K562 (cell line): ENCODE results near the gene PHKB. TPM values are rescaled to one million over a fixed set of nuclear protein-coding genes. Genes with fewer than 3 reads are reported as not detected.

Experiments
- CC2D1A ChIP-seq: fragments of 450-650 bp; IDR thresholded peaks from 2 replicates; pipeline ENCODE4 v1.6.1; 2017; ENCODE audit warnings: mild to moderate bottlenecking
- ELF2 ChIP-seq: fragments of 250-450 bp; sonication (Bioruptor Pico); IDR thresholded peaks from 2 replicates; pipeline ENCODE4 v1.5.0; 2021; ENCODE audit warnings: mild to moderate bottlenecking
- IRF2 ChIP-seq: sonication (generic); formaldehyde crosslinking; IDR thresholded peaks from 2 replicates; pipeline ENCODE4 v1.8.1; 2022; ENCODE audit warnings: mild to moderate bottlenecking, missing genetic modification reagents
- POLR2AphosphoS5 ChIP-seq: IDR thresholded peaks from 2 replicates; pipeline ENCODE4 v1.6.1; 2011; ENCODE audit warnings: mild to moderate bottlenecking, low read depth, low read length, moderate library complexity; ENCODE audit not compliant: control insufficient read depth, insufficient read depth
- PPARD ChIP-seq: fragments of 250-450 bp; sonication (Bioruptor Pico); IDR thresholded peaks from 2 replicates; pipeline ENCODE4 v1.8.0; 2022; ENCODE audit warnings: inconsistent platforms, mild to moderate bottlenecking, moderate library complexity
- PYGO2 ChIP-seq: fragments of 450-650 bp; IDR thresholded peaks from 2 replicates; pipeline ENCODE4 v1.6.1; 2016; ENCODE audit warnings: mild to moderate bottlenecking, missing genetic modification characterization, moderate library complexity, missing compliant biosample characterization
- YY1 ChIP-seq, 3 experiments: IDR thresholded peaks; 2 replicates each; pipeline ENCODE4 v1.6.1; 2011; ENCODE audit warnings: low read length in 2 of 3, mild to moderate bottlenecking in 2 of 3, moderate library complexity in 2 of 3, borderline replicate concordance in 1 of 3, control low read depth in 1 of 3, low read depth in 1 of 3; ENCODE audit not compliant: insufficient read depth in 3 of 3, insufficient replicate concordance in 2 of 3, control insufficient read depth in 1 of 3, insufficient read length in 1 of 3; ENCODE audit errors: extremely low read depth in 1 of 3
- ZFX ChIP-seq: sonication (generic); formaldehyde crosslinking; IDR thresholded peaks from 2 replicates; pipeline ENCODE4 v1.8.0; 2022; ENCODE audit warnings: mild to moderate bottlenecking, missing genetic modification reagents, moderate library complexity
- polyA plus RNA-seq, 8 experiments: library from polyadenylated mRNA; depleted of rRNA in 4 of 8; stranded (reverse) in 5 of 8; unstranded in 3 of 8; fragments of >200 nt; fragmentation: Nextera tagmentation in 2 of 8; fragmentation: Illumina TruSeq in 1 of 8; extraction: Ambion mirVana in 2 of 8; extraction: Trizol in 1 of 8; gene quantifications; 2 replicates each; pipeline versions ENCODE4 v1.2.1 to v1.2.3, GENCODE V29; 2011 to 2014; ENCODE audit warnings: inconsistent platforms in 1 of 8, missing spikeins in 1 of 8
- total RNA-seq, 7 experiments: library from RNA; depleted of rRNA in 6 of 7; stranded (reverse); fragments of >200 nt in 6 of 7; fragmentation: Illumina TruSeq in 2 of 7; extraction: Trizol in 2 of 7; gene quantifications; 2 replicates each; pipeline versions ENCODE4 v1.2.1 to v1.2.3, GENCODE V29; 2011 to 2021; ENCODE audit warnings: low replicate concordance in 1 of 7
- TF ChIP-seq, protein P1 (sequence below): fragments of 250-450 bp; sonication (Bioruptor Pico); IDR thresholded peaks from 2 replicates; pipeline ENCODE4 v1.4.0; 2020; ENCODE audit warnings: mild to moderate bottlenecking, moderate library complexity

Gene PHKB
- total and polyA plus RNA-seq, 9 of the 15 experiments (the other 6 are each of a cell fraction or from before 2014, with no cell fraction given): 24.7 to 92.3 (median 67.0) TPM

DNA sequence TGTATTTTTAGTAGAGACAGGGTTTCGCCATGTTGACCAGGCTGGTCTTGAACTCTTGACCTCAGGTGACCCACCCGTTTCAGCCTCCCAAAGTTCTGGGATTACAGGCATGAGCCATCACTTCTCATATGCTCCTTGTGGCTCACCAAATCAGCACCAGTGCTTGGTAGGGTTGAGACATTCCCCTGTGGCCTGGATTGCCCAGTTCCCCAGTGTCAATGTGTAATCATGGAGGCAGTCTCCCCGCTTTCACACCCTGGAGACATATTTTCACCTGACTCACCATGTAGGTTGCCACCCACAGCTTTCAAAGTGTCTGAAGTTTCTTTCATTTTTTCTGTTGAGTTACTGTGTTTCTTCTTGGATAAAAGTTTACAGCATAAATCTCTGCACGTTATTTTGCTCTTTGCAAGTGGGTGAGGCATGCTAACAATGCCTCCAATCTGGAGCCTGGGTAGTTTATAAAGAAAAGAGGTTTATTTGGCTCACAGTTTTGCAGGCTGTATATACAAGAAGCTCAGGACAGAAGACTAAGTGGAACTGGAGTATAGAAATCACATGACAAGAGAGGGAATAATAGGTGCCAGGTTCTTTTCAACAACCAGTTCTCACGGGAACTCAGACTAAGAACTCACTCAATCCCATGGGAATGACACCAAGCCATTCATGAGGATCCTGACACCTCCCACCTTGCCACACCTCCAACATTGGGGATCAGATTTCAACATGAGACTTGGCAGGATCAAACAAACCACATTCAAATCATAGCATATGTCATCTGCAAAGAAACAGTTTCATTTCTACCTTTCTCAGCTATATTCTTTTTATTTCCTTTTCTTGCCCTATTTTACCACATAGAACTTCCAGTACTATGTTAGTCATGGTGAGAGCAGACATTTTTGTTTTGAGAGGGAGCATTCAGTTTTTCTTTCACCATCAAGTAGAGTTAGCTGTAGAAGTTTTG lies 113.2 kb downstream of the PHKB start (continued):
- TF ChIP-seq YY1 (IDR thresholded peaks at IDR 0.05; ENCODE audit: borderline replicate concordance in 1 of 3, control insufficient read depth in 1 of 3, extremely low read depth in 1 of 3, insufficient read depth in 3 of 3, insufficient read length in 1 of 3, insufficient replicate concordance in 2 of 3, low read depth in 1 of 3, low read length in 2 of 3) (no peak), PPARD (CRISPR knock-in tag) (no peak), CC2D1A (no peak), ZFX (no peak), POLR2AphosphoS5 (peak; percentile 43; the same call in 1 of the 2 replicates), PYGO2 (tag) (no peak), IRF2 (CRISPR knock-in tag) (no peak), ELF2 (CRISPR knock-in tag) (no peak)
- TF ChIP-seq, protein P1, sequence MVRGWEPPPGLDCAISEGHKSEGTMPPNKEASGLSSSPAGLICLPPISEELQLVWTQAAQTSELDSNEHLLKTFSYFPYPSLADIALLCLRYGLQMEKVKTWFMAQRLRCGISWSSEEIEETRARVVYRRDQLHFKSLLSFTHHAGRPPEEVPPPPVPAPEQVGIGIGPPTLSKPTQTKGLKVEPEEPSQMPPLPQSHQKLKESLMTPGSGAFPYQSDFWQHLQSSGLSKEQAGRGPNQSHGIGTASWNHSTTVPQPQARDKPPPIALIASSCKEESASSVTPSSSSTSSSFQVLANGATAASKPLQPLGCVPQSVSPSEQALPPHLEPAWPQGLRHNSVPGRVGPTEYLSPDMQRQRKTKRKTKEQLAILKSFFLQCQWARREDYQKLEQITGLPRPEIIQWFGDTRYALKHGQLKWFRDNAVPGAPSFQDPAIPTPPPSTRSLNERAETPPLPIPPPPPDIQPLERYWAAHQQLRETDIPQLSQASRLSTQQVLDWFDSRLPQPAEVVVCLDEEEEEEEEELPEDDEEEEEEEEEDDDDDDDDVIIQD (CRISPR knock-in tag): no peak
